ENCODE results near the gene ULBP2.
A peak's percentile ranks its signal among the peaks of the same experiment; 100 is the strongest.
"Not testable (repeated sequence)": the region's sequence is repeated elsewhere in the genome, so short reads cannot be mapped to it uniquely, and the experiment has no call there.

ULBP2 gene

DNA sequence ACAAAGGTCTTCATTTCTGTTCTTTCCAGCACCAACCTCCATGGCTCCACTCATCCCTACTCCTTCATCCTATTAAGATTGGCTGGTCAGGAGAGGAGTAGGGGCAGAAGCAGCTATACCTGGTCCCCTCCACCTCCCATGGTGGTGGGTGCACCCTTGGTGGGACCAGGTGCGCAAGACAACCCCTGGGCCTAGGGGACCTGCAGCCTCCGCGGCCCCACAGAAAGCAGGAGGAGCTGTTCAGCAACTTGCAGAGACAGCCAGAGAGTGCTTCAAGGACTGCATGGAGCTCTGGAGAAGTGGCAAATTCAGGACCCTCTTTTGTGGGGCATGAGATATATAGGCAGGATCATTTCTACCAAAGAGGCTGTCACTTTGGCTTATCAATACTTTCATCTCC is 9.8 kb downstream of the ULBP2 start:
- no peak for DNase-seq (ENCODE audit: low spot score)

- not testable (repeated sequence) for DNase-seq (ENCODE audit: low spot score)
Observed at GRCh38 chr6:149953390-149953789, 11.6 kb downstream of the ULBP2 start.

GRCh38 chr6:149953934-149954327 is 12.1 kb downstream of the ULBP2 start:
- not testable (repeated sequence) for DNase-seq (ENCODE audit: low spot score)

DNA sequence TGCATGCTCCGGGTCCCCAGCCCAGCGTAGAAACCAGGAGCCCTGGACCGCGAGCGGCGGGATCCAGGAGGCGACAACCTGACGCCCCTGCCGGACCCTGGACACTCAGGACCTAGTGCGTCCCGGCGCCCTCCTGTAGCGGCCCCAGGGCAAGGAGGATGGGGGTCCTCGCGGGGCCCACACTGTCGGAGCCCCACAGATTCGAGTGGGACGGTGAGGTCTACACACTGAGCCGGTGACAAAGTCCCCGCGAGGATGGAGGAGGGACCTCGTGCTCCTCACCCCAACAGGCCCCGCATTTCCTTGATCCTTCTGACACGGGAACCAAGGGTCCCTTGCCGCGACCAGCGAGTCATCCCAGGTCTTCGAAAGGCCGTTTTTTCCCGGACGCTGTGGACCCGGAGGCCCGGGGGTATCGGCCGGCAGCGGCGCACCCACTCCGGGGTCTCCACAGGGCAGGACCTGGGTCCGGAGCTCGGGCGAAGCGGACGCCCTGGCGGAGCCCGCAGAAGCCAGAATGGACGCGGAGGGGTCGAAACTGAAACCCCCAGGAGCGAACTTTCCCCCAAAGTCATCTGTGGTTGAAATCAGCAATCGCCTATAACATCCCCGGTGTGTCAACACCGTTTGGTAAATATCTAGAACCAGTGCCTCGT is 12.6 kb downstream of the ULBP2 start:
- DNase-seq (ENCODE audit: low spot score) = not testable (repeated sequence)

DNA sequence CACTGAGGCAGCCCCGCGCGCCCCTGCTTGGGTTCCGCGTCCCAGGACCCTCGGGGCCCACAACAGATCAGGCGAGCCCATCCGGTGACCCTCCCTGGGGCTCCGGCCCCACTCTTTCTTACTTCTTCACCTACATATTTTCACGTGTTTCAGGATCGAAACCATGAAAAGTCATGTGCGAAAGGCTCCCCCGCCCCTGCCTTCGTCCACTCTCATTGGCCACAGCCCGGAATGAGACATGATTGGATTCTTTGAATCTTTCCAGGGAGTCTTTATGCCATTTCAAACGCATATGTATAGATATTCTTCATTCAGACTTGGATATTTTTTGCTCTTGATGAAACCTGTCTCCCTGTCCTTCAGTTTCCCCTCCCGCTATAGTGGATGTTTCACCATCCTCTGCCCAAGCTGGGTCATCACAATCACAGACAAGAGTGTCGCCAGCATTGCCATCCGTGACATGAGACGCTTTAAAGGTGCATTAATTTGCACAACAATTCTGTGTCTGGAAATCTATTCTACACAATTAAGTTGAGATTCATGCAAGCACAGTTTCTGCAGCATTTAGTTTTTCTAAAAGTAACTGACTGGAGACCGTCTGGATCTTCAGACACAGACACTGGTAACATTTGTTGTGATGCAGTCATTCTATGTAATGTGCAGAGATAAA is 13.3 kb downstream of the ULBP2 start:
- DNase-seq (ENCODE audit: low spot score) = not testable (repeated sequence)

DNA sequence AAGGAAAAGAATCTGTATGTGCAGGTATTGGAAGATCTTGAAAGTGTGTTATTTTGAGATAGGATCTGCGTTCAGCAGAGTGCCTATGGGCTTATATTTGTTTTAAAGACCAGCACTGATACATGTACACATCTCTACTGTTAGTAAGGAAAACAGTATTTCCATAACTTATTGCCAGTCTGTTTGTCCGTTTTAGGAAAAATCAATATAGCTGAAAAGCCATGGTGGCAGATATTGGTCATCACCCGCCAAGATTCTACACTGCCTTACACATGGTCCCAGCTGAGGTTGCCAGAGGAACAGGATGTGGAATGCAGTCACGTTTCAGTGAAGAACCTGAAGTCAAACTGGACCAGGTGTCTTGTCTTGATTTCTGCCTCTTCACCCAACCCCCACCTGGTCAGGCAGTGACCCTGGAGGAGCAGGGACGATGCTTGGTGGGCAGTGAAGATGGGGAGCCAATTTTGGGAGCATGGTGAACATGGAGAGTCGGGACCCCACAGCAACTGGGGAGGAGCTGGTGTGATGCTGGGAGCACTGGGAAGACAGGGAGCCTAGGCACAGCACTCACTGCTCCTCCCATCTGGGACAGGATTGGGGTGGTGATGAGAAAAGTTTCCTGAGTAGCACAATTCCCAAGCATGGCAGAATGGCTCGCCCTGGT is 14.0 kb downstream of the ULBP2 start:
- DNase-seq (ENCODE audit: low spot score) = not testable (repeated sequence)

GRCh38 chr6:149958124-149958523 is 16.3 kb downstream of the ULBP2 start:
- DNase-seq (ENCODE audit: low spot score) = not testable (repeated sequence)

DNA sequence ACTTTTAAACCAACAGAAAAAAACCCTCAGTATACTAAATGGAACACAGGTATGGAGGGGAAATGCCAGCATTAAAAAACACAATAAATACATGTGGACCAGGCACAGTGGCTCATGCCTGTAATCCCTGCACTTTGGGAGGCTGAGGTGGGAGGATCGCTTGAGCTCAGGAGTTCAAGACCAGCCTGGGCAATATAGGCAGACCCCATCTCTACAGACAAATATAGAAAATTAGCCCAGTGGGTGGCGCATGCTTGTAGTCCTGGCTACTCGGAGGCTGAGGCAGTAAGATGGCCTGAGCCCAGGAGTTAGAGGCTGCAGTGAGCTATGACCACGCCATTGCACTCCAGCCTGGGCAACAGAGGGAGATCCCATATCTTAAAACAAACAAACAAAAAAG is 18.0 kb downstream of the ULBP2 start:
- not testable (repeated sequence) for DNase-seq (ENCODE audit: low spot score)

- no peak for DNase-seq (ENCODE audit: low spot score)
Observed at GRCh38 chr6:149960488-149960887, 18.7 kb downstream of the ULBP2 start.

GRCh38 chr6:149961728-149962425 is 20.1 kb downstream of the ULBP2 start:
- no peak for DNase-seq (ENCODE audit: low spot score)

DNA sequence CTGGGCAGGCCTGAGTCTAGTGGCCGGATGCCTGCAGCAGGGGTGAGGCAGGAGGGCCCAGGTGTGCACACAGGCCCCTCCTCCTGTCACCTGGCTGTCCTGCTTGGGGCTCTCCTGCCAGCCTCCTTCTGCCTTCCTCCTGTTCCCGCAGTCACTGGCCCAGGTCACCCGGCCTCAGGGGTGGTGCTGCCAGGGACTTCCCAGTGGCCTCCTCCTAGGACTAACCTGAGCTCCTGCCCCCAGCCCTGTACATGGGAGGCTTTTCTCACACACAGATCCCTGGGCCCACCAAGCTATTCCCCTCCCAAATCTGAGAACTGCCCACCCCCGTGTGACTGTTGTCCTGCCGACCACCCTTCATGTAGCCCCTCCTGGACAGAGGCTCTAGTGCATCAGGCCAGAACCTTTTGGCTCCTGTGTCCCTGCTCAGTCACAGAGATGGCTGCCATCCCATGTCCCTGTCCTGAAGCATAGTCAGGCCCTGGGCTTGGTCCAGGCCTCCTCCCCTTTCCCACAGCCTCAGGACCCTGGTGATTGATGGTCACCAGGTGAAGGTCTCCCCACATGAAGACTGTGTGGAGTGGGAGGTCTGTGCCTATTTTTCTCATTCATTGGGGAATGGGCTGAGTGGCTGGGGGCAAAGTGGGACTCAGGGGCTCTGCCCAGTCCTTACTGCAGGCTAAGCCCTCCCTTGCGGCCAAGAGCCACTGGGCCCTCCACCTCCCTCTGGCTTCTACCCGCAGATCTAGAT is 20.8 kb downstream of the ULBP2 start:
- no peak for DNase-seq (ENCODE audit: low spot score)

DNA sequence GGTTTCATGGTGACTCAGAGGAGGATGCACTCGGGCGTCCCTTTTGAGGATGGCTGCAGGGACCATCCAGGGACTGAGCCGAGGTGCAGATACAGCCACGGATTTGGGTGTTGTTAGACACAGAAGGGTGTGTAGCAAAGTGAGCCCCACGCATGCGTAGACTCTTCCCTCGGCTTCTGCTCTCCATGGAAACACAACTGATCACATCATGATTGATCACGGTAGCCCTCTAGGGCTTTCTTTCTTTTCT is 21.3 kb downstream of the ULBP2 start:
- no peak for DNase-seq (ENCODE audit: low spot score)

DNA sequence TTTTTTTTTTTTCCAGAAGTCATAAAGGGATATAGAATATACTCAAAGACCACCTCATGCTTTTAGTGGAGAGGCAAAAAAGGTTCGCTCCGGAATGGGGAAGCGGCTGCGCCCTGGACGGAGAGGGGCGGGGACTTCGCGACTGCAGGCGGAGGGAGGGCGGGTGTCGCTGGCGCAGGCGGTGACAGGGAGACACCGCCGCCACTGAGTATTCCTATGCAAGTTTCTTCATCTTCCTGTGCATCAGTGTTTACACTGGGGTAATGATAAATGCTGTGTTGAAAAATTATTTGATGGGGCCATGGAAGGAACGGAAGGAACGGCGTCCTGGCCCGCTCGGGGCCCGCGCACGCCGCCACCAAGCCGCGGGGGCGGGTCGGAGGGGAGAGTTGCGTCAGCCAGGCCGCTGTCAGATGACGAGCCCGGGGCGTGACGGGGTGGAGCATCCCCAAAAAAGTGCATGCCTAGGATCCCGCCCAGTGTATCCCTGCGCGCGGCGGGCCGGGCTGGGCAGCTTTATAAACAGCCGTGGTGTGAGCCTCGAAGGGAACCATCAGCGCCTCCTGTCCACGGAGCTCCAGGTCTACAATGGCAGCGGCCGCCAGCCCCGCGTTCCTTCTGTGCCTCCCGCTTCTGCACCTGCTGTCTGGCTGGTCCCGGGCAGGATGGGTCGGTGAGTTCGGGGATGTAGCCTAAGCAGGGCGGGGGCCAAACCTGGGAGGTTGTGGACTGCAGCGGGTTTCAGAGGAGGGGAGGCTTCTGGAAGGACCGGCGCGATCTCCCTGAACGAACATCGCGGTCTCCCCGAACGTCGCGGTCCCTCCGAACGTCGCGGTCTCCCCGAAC is 21.9 kb downstream of the ULBP2 start, which contains the start of gene ULBP1:
ULBP1 (plus strand) TSS at position 482 of the 846 bp plus-strand sequence; CDS start at position 589, 107 bp downstream.
- DNase-seq (ENCODE audit: low spot score) = peak; percentile 15

DNA sequence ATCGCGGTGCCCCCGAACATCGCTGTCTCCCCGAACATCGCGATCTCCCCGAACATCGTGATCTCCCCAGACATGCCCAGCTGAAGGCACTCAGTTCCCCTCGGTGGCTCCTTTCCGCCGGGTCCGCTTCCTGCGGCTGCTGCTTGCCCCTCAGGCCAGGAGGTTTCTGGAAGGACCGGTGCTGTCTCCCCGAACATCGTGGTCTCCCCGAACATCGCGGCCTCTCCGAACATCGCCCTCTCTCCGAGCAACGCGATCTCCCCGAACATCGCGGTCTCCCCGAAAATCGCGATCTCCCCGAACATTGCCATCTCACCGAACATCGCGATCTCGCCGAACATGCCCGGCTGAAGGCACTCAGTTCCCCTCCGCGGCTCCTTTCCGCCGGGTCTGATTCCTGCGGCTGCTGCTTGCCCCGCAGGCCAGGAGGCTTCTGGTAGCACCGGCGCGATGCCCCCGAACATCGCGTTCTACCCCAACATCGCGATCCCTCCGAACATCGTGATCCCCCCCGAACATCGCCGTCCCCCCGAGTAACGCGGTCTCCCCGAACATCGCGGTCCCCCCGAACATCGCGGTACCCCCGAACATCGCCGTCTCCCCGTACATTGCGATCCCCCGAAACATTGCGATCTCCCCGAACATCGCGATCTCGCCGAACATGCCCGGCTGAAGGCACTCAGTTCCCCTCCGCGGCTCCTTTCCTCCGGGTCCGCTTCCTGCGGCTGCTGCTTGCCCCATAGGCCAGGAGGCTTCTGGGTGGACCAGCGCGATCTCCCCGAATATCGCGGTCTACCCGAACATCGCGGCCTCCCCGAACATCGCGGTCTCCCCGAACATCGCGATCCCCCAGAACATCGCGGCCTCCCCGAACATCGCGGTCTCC is 22.7 kb downstream of the ULBP2 start:
- no peak for DNase-seq (ENCODE audit: low spot score)

DNA sequence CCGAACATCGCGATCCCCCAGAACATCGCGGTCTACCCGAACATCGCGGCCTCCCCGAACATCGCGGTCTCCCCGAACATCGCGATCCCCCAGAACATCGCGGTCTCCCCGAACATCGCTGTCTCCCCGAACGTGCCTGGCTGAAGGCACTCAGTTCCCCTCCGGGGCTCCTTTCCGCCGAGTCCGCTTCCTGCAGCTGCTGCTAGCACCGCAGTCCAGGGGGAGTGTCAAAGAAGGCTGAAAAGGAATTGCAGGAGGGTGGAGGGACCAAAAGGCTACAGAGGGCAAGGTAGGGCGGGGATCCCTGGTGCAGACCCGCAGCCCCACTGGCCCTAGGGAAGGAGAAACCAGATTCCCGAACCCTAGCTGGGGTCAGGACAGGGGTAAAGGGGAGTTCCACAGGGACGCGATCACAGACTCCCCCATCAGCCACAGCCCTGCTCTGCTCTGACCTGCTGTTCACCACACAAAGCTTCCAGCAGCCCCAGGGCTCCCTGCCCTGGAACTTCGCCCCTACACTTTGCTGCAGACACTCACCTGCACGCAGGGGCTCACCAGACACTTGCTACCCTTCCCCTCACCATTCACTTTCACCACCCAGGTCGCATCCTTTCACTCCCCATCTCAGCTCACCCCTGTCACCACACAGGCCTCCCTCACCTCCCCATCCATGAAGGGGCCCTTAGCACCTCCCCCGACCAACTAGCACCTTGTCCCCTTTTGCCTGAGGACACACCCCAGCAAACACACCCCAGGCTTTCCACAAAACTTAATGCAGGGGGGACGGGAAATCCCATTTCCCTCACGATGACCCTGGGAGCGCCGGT is 23.6 kb downstream of the ULBP2 start:
- DNase-seq (ENCODE audit: low spot score) = no peak

DNA sequence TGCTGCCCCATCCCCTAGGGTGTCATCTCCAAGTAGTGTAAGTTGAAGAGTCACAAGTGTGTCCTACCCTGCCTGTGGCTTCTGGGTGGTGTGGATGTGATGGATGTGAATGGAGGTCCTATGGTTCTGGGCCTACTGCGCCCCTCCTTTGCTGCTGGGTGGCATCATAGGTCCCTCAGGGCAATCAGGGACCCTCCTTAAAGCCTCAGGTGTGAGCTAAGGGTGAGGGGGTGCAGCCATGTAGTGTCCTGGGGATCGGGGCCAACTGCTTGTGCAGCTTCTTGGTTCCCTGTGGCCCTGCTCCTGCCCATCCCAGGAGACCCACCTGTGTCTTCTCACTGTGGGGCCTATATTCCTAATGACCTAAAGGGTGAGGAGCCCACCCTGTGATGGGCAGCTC is 24.5 kb downstream of the ULBP2 start:
- not testable (repeated sequence) for DNase-seq (ENCODE audit: low spot score)

GRCh38 chr6:149967591-149967990 is 25.8 kb downstream of the ULBP2 start:
- no peak for DNase-seq (ENCODE audit: low spot score)

DNA sequence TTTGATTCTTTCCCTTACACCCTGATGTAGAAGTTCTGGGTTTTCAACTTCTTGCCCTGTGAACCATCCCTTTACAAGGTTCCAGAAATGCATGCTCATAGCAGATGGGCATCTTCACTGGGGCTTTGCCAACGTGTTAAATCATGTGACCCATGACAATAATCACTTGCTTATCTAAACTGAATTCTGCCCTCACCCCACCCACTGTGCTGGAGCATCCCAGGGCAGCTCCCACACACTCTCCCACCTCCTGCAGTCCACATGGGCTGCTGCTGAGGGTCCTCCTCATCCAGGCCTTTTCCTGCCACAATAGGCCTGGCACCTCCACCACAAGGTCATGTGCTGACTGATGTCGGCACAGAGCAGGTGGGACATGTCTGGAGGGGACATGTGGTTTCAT is 26.2 kb downstream of the ULBP2 start:
- not testable (repeated sequence) for DNase-seq (ENCODE audit: low spot score)

- DNase-seq (ENCODE audit: low spot score) = not testable (repeated sequence)
Observed at GRCh38 chr6:149968909-149969308, 27.1 kb downstream of the ULBP2 start.
